ENCODE measurements around the gene ZNF227. TPM values are rescaled to one million over a fixed set of nuclear protein-coding genes. Genes with fewer than 3 reads are reported as not detected.

Gene ZNF227
- total and polyA plus RNA-seq, 8 donors: 2.9 to 9.7 (median 7.2) TPM

DNA sequence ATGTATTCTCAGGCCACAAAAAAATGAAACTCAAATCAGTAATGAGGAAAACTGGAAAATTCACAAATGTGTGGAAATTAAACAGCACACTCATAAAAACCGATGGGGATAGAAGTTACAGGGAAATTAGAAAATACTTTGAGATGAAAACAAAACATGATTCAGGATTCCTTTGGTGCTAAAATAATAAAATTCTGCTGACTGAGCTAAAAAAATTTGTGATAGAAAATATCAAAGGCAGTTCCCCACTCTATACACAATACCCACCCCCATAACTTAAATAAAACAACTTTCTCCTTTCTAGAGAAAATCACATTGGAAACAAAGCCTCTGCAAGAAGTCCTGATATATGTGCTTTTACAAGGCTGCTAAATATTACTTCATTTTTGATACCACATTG, 45.8 kb downstream of the ZNF227 start:
- WGBS, 2 donors: 91 to 93% methylated on average over 1 of the region's 1 CpG
- Histone ChIP-seq H3K27me3 (no peaks in the 10 kb centered on the region), H3K4me1 (no peaks in the 10 kb centered on the region), H3K4me3 (no peak overlapping the region), H3K36me3 (no peaks in the 10 kb centered on the region), H3K9me3 (no peaks in the 10 kb centered on the region), H3K27ac (no peak overlapping the region)
- intact Hi-C loops (cut with DNase I): no loop called here
- no peak for DNase-seq
- no peak for ATAC-seq
- TF ChIP-seq, protein P1, sequence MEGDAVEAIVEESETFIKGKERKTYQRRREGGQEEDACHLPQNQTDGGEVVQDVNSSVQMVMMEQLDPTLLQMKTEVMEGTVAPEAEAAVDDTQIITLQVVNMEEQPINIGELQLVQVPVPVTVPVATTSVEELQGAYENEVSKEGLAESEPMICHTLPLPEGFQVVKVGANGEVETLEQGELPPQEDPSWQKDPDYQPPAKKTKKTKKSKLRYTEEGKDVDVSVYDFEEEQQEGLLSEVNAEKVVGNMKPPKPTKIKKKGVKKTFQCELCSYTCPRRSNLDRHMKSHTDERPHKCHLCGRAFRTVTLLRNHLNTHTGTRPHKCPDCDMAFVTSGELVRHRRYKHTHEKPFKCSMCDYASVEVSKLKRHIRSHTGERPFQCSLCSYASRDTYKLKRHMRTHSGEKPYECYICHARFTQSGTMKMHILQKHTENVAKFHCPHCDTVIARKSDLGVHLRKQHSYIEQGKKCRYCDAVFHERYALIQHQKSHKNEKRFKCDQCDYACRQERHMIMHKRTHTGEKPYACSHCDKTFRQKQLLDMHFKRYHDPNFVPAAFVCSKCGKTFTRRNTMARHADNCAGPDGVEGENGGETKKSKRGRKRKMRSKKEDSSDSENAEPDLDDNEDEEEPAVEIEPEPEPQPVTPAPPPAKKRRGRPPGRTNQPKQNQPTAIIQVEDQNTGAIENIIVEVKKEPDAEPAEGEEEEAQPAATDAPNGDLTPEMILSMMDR (IDR thresholded peaks at IDR 0.05): no peak
- FAIRE-seq: no peak

DNA sequence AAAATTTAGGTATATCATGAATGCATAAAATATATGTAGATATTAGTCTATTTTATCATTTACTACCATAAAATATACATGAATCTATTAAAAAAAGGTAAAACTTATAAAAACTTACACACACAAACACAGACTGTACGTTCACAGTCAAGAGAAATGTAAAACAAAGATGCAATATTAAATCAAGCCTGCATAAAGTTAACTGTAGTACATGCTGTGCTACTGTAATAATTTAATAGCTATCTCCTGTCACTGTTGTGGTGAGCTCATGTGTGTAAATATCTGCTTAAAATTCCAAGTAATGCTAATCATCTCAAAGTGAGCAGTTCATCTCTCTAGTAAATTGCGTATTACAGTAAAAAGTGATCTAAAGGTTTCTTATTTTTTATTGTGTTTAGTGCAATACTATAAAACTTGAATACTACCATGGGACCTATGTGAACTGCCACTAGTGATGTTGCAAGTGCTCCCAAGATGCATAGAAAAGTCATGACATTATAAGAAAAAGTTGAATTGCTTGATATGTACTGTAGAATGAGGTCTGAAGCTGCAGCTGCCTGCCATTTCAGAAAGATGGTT, 46.6 kb downstream of the ZNF227 start:
- TF ChIP-seq, protein P1 (IDR thresholded peaks at IDR 0.05): no peak
- 83 to 91% methylated on average over 2 of the region's 2 CpGs for WGBS, 2 donors
- no peaks in the 10 kb centered on the region for H3K9me3 ChIP-seq
- no peaks in the 10 kb centered on the region for H3K4me1 ChIP-seq
- H3K36me3 ChIP-seq: no peaks in the 10 kb centered on the region
- no peak overlapping the region for H3K27ac ChIP-seq
- ATAC-seq (no peak), FAIRE-seq (peak; percentile 9), DNase-seq (no peak)
- H3K27me3 ChIP-seq: no peaks in the 10 kb centered on the region
- intact Hi-C loops (cut with DNase I): no loop called here
- no peak overlapping the region for H3K4me3 ChIP-seq

- Histone ChIP-seq H3K4me1 (no peaks in the 10 kb centered on the region), H3K27ac (no peak overlapping the region), H3K9me3 (no peaks in the 10 kb centered on the region), H3K36me3 (no peaks in the 10 kb centered on the region), H3K27me3 (no peaks in the 10 kb centered on the region), H3K4me3 (peak overlapping the region in 2 of 4 donors; percentile 9 to 30)
- WGBS, 2 donors: 6 to 13% methylated on average over 7 of the region's 7 CpGs
- FAIRE-seq (no peak), DNase-seq (no peak), ATAC-seq (peak in 1 of 4 donors; percentile 25)
- TF ChIP-seq, protein P1 (IDR thresholded peaks at IDR 0.05): no peak
- intact Hi-C loops (cut with DNase I): no loop called here
These were observed 48.0 kb downstream of the ZNF227 start for GRCh38 chr19:44260343-44260681.

GRCh38 chr19:44260695-44261446, 48.5 kb downstream of the ZNF227 start:
- Histone ChIP-seq H3K9me3 (no peaks in the 10 kb centered on the region), H3K36me3 (no peaks in the 10 kb centered on the region), H3K27me3 (no peaks in the 10 kb centered on the region), H3K4me1 (no peaks in the 10 kb centered on the region), H3K27ac (no peak overlapping the region), H3K4me3 (peak overlapping the region in 1 of 4 donors; percentile 9)
- DNase-seq (no peak), ATAC-seq (no peak), FAIRE-seq (no peak)
- 63 to 66% methylated on average over 6 of the region's 6 CpGs for WGBS, 2 donors
- TF ChIP-seq, protein P1 (IDR thresholded peaks at IDR 0.05): no peak
- intact Hi-C loops (cut with DNase I): no loop called here

DNA sequence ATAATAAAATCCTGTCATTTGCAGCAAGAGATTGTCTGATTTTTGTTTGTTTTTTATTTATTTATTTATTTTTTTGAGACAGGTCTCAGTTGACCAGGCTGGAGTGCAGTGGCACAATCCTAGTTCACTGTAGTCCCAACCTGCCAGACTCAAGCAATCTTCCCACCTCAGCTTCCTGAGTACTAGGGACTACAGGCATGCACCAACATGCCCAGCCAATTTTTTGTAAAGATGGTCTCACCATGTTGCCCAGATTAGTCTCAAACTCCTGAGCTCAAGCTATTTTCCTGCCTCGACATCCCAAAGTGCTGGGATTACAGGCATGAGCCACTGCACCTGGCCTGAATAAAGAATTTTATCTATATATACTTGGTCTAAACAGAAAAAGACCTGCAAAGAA, 65.0 kb downstream of the ZNF227 start:
- Histone ChIP-seq H3K4me1 (no peaks in the 10 kb centered on the region), H3K4me3 (no peak overlapping the region), H3K27me3 (no peaks in the 10 kb centered on the region), H3K36me3 (no peaks in the 10 kb centered on the region), H3K27ac (no peak overlapping the region), H3K9me3 (no peaks in the 10 kb centered on the region)
- TF ChIP-seq, protein P1 (IDR thresholded peaks at IDR 0.05): no peak
- no peak for DNase-seq
- no peak for ATAC-seq
- intact Hi-C loops (cut with DNase I): no loop called here
- no peak for FAIRE-seq
- 90 to 97% methylated on average over 1 of the region's 1 CpG for WGBS, 2 donors

Measured in pancreas (tissue), 10 donors.